ENCODE measurements around the gene C1QTNF6. TPM values are rescaled to one million over a fixed set of nuclear protein-coding genes. Genes with fewer than 3 reads are reported as not detected.

C1QTNF6 gene
- total and polyA plus RNA-seq, 2 of the 8 experiments (the other 6 are each of a cell fraction or from before 2014, with no cell fraction given), result 3.1 to 6.5 TPM

- Histone ChIP-seq H3K9ac (replicated peaks in 1 of 4; ENCODE audit: extremely low read depth in 1 of 4, low read depth in 3 of 4, low read length in 3 of 4) (no peak overlapping the region), H3K4me1 (replicated peaks in 1 of 4; ENCODE audit: control insufficient read depth in 3 of 4, insufficient read depth in 4 of 4, low read length in 3 of 4) (no peaks in the 10 kb centered on the region; a peak in 2 of 7 replicates), H2BK120ac (replicated peaks; ENCODE audit: low read depth, low read length) (no peak overlapping the region), H3K4me3 (ENCODE audit: extremely low read depth in 1 of 4, insufficient read depth in 2 of 4, low read depth in 3 of 4, low read length in 4 of 4) (no peak overlapping the region), H3K56ac (replicated peaks; ENCODE audit: insufficient read length, low read depth, low read length) (no peak overlapping the region), H3K23ac (ENCODE audit: insufficient read length) (no peak overlapping the region), H3K4me2 (ENCODE audit: insufficient read depth in 1 of 2, low read depth in 2 of 2, low read length in 2 of 2) (no peak overlapping the region), H2BK5ac (ENCODE audit: low read depth, low read length) (no peak overlapping the region), H2BK15ac (ENCODE audit: low read length) (no peak overlapping the region), H3K79me1 (ENCODE audit: low read depth, low read length) (no peaks in the 10 kb centered on the region), H3K14ac (ENCODE audit: insufficient read length) (no peak overlapping the region), H3K9me3 (ENCODE audit: insufficient read depth in 2 of 2, low read depth in 1 of 2, low read length in 1 of 2) (no peaks in the 10 kb centered on the region), H3K27ac (ENCODE audit: low read depth, low read length) (no peak overlapping the region), H3K36me3 (ENCODE audit: control insufficient read depth in 2 of 4, insufficient read depth in 4 of 4, low read length in 3 of 4) (no peaks in the 10 kb centered on the region), H2BK12ac (ENCODE audit: low read depth, low read length) (no peak overlapping the region), H3K23me2 (ENCODE audit: low read depth, low read length) (no peaks in the 10 kb centered on the region), H3K79me2 (ENCODE audit: control insufficient read depth in 1 of 2, insufficient read depth in 2 of 2, low read length in 2 of 2) (no peaks in the 10 kb centered on the region), H3K18ac (ENCODE audit: extremely low read depth, low read length) (no peak overlapping the region), H2AK5ac (ENCODE audit: low read depth, low read length) (no peak overlapping the region), H3K4ac (replicated peaks; ENCODE audit: insufficient read length, low read depth, low read length) (no peak overlapping the region), H4K20me1 (replicated peaks in 1 of 2; ENCODE audit: control insufficient read depth in 1 of 2, insufficient read depth in 2 of 2, low read length in 2 of 2) (no peaks in the 10 kb centered on the region), H2BK20ac (ENCODE audit: low read length) (no peak overlapping the region), H4K5ac (ENCODE audit: insufficient read length, low read depth, low read length) (no peak overlapping the region), H4K8ac (ENCODE audit: extremely low read depth, insufficient read depth, low read length) (no peak overlapping the region), H3K27me3 (replicated peaks in 1 of 4; ENCODE audit: control insufficient read depth in 3 of 4, extremely low read depth in 1 of 4, insufficient read depth in 3 of 4, low read length in 3 of 4) (no peaks in the 10 kb centered on the region), H4K91ac (replicated peaks; ENCODE audit: insufficient read length, low read length) (peak overlapping the region; percentile 54), H2AFZ (ENCODE audit: low read length) (no peak overlapping the region)
- 74% methylated on average over 7 of the region's 7 CpGs; no CpG with 5 or more reads in 1 of the 2 experiments for WGBS, 2 experiments (ENCODE audit: extremely low coverage in 1 of 2, insufficient coverage in 1 of 2, insufficient read length in 1 of 2, insufficient replicate concordance in 2 of 2, low coverage in 1 of 2, low lambda C conversion rate in 2 of 2, missing lambda C conversion rate in 1 of 2)
- TF ChIP-seq GABPA (IDR thresholded peaks at IDR 0.05; ENCODE audit: borderline replicate concordance, insufficient read depth, low read length), result no peak
- TF ChIP-seq JUND (IDR thresholded peaks at IDR 0.05; ENCODE audit: low read length), result 0 out of 2 replicates have a peak, but pooled peaks have one; percentile 49
- no peak for DNase-seq (ENCODE audit: low read depth in 1 of 2, low spot score in 2 of 2)
- no peak for FAIRE-seq
- POLR2A ChIA-PET (ENCODE audit: partially characterized antibody), result no interaction called here
- CTCF ChIA-PET (ENCODE audit: partially characterized antibody), result interaction anchor here (0.5 to 0.9 kb wide), 2 partner anchors 68 to 291 kb away, joined by 3 to 4 read pairs; no protein-coding TSS in a partner anchor
Measured at GRCh38 chr22:37154925-37155712, 32.9 kb downstream of the C1QTNF6 start.

All from H1 (cell line).